Mucosa of rectum (tissue), 2 donors: ENCODE results near the gene CEP70.
"Not testable (repeated sequence)": the region's sequence is repeated elsewhere in the genome, so short reads cannot be mapped to it uniquely, and the experiment has no call there.

Source experiments
- H3K27ac ChIP-seq, 2 donors: one replicate each; pipeline ENCODE4 v1.7.0; 2013; ENCODE audit warnings: inconsistent platforms in 2 of 2, low read depth in 2 of 2, low read length in 2 of 2
- H3K27me3 ChIP-seq, 2 donors: one replicate each; pipeline ENCODE4 v1.7.0; 2013; ENCODE audit warnings: low read length in 2 of 2; ENCODE audit not compliant: control insufficient read depth in 2 of 2, insufficient read depth in 2 of 2
- H3K36me3 ChIP-seq, 2 donors: one replicate each; pipeline ENCODE4 v1.7.0; 2013; ENCODE audit warnings: low read length in 2 of 2; ENCODE audit not compliant: control insufficient read depth in 2 of 2, insufficient read depth in 2 of 2
- H3K4me1 ChIP-seq, 2 donors: one replicate each; pipeline ENCODE4 v1.7.0; 2013; ENCODE audit warnings: low read length in 2 of 2, mild to moderate bottlenecking in 1 of 2; ENCODE audit not compliant: control insufficient read depth in 2 of 2, insufficient read depth in 2 of 2
- H3K4me3 ChIP-seq, 2 donors: one replicate each; pipeline ENCODE4 v1.7.0; 2013; ENCODE audit warnings: low read length in 2 of 2
- H3K9ac ChIP-seq, 2 donors: one replicate each; pipeline ENCODE4 v1.7.0; 2013; ENCODE audit warnings: low read length in 2 of 2, low read depth in 1 of 2, mild to moderate bottlenecking in 1 of 2
- H3K9me3 ChIP-seq, 2 donors: one replicate each; pipeline ENCODE4 v1.7.0; 2013; ENCODE audit warnings: low read length in 2 of 2; ENCODE audit not compliant: control insufficient read depth in 2 of 2
- donor health status: healthy.
- donor health status: Normal muscosa, but diverticular disease.

CEP70 gene

GRCh38 chr3:138455801-138456716 is 138.0 kb downstream of the CEP70 start:
- H3K4me1 ChIP-seq, result no peaks in the 10 kb centered on the region

GRCh38 chr3:138453940-138454339 is 140.1 kb downstream of the CEP70 start:
- H3K4me3 ChIP-seq, H3K27me3 ChIP-seq, H3K4me1 ChIP-seq, H3K9me3 ChIP-seq, H3K27ac ChIP-seq, H3K36me3 ChIP-seq, H3K9ac ChIP-seq: not testable (repeated sequence)

More at GRCh38 chr3:138455801-138456716, 138.0 kb downstream of the CEP70 start:
- no peak overlapping the region for H3K27ac ChIP-seq
- no peak overlapping the region for H3K9ac ChIP-seq
- H3K9me3 ChIP-seq, result no peaks in the 10 kb centered on the region
- no peaks in the 10 kb centered on the region for H3K27me3 ChIP-seq
- H3K4me3 ChIP-seq, result no peak overlapping the region
- no peaks in the 10 kb centered on the region for H3K36me3 ChIP-seq

DNA sequence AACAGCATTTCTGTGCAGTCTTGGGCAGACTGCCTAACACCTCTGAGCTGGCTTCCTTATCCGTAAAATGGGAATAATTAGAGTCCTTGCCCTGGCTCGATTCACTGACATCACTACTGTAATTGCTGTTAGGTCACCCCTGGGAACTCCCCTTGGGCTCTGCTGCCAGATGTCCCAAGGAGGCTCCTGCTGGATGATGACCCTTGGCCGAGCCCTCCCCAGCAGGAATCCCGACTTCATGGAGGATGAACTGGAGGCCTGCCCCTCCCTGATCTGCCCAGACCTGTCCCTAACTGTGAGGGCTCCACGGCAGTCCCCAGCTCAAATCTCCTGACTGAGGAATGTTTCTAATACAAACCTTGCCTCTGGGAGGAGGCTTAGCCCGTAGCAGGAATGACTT is 141.6 kb downstream of the CEP70 start:
- Histone ChIP-seq H3K4me3 (no peak overlapping the region), H3K9ac (no peak overlapping the region), H3K27me3 (no peaks in the 10 kb centered on the region), H3K4me1 (no peaks in the 10 kb centered on the region), H3K27ac (no peak overlapping the region), H3K9me3 (no peaks in the 10 kb centered on the region), H3K36me3 (no peaks in the 10 kb centered on the region)

DNA sequence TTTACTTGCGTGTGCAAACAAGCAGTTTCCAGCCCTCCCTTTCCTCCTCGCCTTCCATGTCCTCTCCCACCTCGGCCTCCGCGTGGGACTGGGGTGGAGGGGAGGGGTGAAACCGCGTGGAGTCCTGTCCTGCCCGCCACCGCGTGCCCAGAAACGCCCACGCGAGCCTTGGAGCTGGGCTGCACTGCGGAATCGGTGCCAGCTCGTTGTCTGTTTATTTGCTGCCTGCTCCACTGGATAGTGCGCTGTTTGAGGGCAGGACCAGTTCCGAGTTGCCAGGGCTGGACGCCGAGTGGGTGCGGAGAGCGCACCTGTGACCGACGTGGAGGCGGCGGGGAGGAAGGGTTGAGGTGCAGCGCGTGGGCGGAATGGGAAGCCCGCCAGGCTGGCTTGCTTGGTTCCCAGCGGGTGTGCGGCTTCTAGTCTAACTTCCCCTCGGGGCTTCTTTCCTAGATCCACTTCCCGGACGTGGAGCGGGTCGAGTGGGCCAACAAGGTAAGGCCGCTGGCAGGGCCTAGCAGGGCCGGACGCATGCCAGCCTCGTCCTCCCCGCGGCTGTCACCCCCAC is 142.4 kb downstream of the CEP70 start:
- Histone ChIP-seq H3K36me3 (no peaks in the 10 kb centered on the region), H3K9me3 (no peaks in the 10 kb centered on the region), H3K9ac (no peak overlapping the region), H3K4me1 (no peaks in the 10 kb centered on the region), H3K27ac (no peak overlapping the region), H3K4me3 (no peak overlapping the region), H3K27me3 (no peaks in the 10 kb centered on the region)

DNA sequence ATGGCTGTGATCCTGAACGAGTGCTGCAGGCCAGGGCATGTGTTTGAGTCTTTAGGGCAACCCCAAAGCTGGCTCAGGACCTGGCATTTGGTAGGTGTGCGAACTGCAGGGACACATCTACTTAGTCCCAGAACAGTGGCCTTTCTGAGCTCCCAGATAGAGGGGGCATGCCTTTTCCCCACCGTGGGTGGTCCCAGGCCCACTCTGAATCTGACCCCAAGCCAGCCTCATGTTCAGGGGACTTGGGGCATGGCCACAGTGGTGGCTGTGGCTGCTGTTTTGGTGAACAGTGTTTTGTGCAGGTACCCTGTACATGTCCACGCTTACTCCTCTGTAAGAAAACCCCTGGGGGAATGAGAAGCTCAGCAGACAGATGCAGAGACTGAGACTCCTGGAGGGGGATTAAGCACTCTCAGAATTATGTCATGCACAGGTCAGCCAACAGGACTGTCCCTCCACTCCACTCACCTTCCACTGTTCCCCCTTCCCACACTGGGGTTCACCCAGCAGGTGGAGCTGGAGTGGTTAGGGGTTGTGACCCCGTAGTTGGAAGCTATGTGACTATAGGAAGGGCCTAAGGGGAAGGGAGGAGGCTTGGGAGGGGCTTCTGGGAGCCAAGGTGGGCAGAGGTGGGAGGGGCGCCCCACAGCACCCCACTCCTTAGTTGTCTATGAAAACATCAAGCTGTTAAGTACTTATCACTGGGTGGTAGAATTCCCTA is 143.2 kb downstream of the CEP70 start:
- Histone ChIP-seq H3K36me3 (no peaks in the 10 kb centered on the region), H3K4me1 (no peaks in the 10 kb centered on the region), H3K9me3 (no peaks in the 10 kb centered on the region), H3K27me3 (no peaks in the 10 kb centered on the region), H3K9ac (no peak overlapping the region), H3K27ac (no peak overlapping the region), H3K4me3 (no peak overlapping the region)

DNA sequence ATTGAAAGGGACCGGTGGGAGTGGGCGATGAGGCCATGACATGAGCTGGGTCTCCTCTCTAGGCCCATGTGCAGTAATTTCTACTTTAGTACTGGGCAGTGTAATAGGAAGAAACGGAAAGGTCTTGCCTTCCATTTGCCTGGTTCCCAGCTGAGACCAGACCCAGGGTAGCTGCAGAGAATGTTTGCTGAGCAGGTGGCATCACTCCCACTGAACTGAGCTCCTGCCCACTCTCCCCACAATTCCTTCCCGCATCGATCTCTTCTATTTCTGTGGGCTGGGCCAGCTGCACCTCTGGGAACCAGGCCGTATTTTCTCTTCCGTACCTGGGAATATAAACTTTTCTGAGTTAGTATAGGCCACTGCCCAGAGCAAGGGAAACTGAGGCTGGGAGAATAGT is 143.9 kb downstream of the CEP70 start:
- no peaks in the 10 kb centered on the region for H3K4me1 ChIP-seq
- H3K9ac ChIP-seq, result no peak overlapping the region
- H3K4me3 ChIP-seq, result no peak overlapping the region
- no peak overlapping the region for H3K27ac ChIP-seq
- no peaks in the 10 kb centered on the region for H3K27me3 ChIP-seq
- H3K9me3 ChIP-seq, result no peaks in the 10 kb centered on the region
- H3K36me3 ChIP-seq, result no peaks in the 10 kb centered on the region

DNA sequence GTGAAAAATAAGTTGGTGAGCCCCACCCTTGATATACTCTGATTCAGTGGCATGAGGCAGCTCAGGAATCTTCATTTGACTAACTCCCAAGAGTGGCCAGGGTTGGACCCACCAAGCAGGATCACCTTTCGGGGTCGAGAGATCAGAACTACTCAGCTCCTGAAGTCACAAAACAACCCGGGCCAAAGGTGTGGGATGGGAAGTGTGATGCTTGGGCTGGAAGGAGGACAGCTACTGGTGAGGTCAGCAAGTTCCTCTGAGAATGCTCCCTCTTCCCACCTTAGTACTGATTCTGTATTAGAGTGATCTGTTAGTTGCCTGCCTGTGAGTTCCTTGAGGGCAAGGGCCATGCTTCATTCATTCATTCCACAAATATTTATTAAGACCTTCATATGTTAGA is 144.6 kb downstream of the CEP70 start:
- Histone ChIP-seq H3K9me3 (no peaks in the 10 kb centered on the region), H3K9ac (no peak overlapping the region), H3K27ac (no peak overlapping the region), H3K4me1 (no peaks in the 10 kb centered on the region), H3K4me3 (no peak overlapping the region), H3K27me3 (no peaks in the 10 kb centered on the region), H3K36me3 (no peaks in the 10 kb centered on the region)

GRCh38 chr3:138448631-138449030 is 145.4 kb downstream of the CEP70 start:
- H3K27me3 ChIP-seq, result no peaks in the 10 kb centered on the region
- H3K9me3 ChIP-seq, result no peaks in the 10 kb centered on the region
- H3K27ac ChIP-seq, result no peak overlapping the region
- H3K4me3 ChIP-seq, result no peak overlapping the region
- no peaks in the 10 kb centered on the region for H3K36me3 ChIP-seq
- H3K9ac ChIP-seq, result no peak overlapping the region
- no peaks in the 10 kb centered on the region for H3K4me1 ChIP-seq

GRCh38 chr3:138445654-138446053 is 148.4 kb downstream of the CEP70 start:
- Histone ChIP-seq H3K27me3 (no peaks in the 10 kb centered on the region), H3K36me3 (no peaks in the 10 kb centered on the region), H3K27ac (no peak overlapping the region), H3K9ac (no peak overlapping the region), H3K4me1 (no peaks in the 10 kb centered on the region), H3K4me3 (no peak overlapping the region), H3K9me3 (no peaks in the 10 kb centered on the region)

DNA sequence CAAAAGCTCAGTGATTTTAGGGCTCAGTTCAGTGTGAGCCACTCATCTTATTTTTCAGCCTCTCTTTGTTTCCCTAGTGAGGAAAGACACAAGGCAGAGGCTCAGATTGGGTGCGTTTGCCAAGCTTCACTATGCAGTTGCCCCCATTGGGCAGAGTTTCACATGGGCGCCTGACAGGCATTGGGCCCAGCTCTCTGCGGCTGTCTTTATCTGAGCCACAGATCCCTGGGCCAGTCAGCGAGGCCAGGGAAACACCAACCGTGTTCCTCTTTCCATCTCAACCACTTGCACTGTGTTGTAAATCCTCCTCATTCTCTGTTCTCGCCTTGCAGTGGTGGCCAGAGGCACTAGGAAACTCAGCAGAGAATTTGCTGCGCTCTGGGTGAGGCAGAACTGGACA is 148.8 kb downstream of the CEP70 start:
- Histone ChIP-seq H3K36me3 (no peaks in the 10 kb centered on the region), H3K4me3 (no peak overlapping the region), H3K27me3 (no peaks in the 10 kb centered on the region), H3K4me1 (no peaks in the 10 kb centered on the region), H3K27ac (no peak overlapping the region), H3K9ac (no peak overlapping the region), H3K9me3 (no peaks in the 10 kb centered on the region)
